ENCODE results near the gene HNRNPA2B1. TPM values are rescaled to one million over a fixed set of nuclear protein-coding genes. Genes with fewer than 3 reads are reported as not detected.

HNRNPA2B1 gene
- total RNA-seq, 1 experiment from 2014 or later: 1,101 TPM

DNA sequence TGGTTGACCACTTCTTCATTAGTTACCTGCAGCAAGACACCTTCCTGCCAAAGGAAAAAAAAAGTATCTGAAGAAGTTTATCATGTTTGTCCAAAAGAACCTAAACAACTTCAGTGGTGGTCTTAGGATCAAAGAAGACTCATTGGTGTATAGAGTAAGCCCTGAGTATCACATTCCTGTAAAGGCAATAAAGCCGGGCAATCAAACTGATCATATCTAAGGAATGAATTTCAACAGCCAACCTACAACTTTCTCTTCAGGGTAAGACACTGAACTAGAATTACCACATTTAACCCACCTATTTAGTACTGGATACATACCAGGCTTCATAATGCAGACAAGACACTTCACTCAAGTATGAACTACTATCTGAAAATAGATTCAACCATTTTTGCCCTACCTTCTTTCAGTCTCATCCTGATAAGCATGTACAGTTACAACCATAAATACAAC lies 10.1 kb downstream of the HNRNPA2B1 start (continued):
- TF ChIP-seq, protein P1, sequence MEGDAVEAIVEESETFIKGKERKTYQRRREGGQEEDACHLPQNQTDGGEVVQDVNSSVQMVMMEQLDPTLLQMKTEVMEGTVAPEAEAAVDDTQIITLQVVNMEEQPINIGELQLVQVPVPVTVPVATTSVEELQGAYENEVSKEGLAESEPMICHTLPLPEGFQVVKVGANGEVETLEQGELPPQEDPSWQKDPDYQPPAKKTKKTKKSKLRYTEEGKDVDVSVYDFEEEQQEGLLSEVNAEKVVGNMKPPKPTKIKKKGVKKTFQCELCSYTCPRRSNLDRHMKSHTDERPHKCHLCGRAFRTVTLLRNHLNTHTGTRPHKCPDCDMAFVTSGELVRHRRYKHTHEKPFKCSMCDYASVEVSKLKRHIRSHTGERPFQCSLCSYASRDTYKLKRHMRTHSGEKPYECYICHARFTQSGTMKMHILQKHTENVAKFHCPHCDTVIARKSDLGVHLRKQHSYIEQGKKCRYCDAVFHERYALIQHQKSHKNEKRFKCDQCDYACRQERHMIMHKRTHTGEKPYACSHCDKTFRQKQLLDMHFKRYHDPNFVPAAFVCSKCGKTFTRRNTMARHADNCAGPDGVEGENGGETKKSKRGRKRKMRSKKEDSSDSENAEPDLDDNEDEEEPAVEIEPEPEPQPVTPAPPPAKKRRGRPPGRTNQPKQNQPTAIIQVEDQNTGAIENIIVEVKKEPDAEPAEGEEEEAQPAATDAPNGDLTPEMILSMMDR (IDR thresholded peaks at IDR 0.05): no peak
- TF ChIP-seq ZBTB21 (CRISPR knock-in tag; IDR thresholded peaks at IDR 0.05; ENCODE audit: borderline replicate concordance) (no peak), ELF4 (CRISPR knock-in tag; IDR thresholded peaks at IDR 0.05; ENCODE audit: low read depth) (no peak), ZNF671 (CRISPR knock-in tag; IDR thresholded peaks at IDR 0.05) (peak; percentile 92), FOXP1 (CRISPR knock-in tag; IDR thresholded peaks at IDR 0.05; ENCODE audit: borderline replicate concordance) (no peak)

DNA sequence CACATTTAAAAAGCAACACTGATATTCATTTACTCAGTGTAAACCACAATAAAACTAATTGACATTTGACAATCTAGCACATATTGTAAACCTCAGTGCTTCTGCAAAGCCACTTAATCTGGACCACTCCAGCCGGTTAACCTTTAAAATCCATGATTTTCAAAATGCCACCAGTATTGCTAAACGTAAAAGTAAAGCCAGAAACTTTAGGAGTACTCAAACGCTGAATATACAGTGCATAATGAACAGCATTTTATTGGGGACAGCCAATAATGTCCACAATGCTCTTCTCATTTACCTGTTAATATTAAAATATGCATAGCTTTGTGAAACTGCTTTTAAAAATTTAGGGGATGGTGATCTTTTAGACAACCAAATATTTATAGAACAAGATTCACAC lies 10.8 kb downstream of the HNRNPA2B1 start:
- peaks cover 65% of the 10 kb centered on the region for H3K4me1 Mint-ChIP-seq
- no peak for TF ChIP-seq RORB (CRISPR knock-in tag; IDR thresholded peaks at IDR 0.05)
- TF ChIP-seq ZNF671 (CRISPR knock-in tag; IDR thresholded peaks at IDR 0.05): peak; percentile 91
- no peak for TF ChIP-seq ZNF121 (CRISPR knock-in tag; IDR thresholded peaks at IDR 0.05)
- TF ChIP-seq, protein P2, sequence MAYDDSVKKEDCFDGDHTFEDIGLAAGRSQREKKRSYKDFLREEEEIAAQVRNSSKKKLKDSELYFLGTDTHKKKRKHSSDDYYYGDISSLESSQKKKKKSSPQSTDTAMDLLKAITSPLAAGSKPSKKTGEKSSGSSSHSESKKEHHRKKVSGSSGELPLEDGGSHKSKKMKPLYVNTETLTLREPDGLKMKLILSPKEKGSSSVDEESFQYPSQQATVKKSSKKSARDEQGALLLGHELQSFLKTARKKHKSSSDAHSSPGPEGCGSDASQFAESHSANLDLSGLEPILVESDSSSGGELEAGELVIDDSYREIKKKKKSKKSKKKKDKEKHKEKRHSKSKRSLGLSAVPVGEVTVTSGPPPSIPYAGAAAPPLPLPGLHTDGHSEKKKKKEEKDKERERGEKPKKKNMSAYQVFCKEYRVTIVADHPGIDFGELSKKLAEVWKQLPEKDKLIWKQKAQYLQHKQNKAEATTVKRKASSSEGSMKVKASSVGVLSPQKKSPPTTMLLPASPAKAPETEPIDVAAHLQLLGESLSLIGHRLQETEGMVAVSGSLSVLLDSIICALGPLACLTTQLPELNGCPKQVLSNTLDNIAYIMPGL (CRISPR knock-in tag; IDR thresholded peaks at IDR 0.05): no peak
- no peak for TF ChIP-seq NR2C2 (CRISPR knock-in tag; IDR thresholded peaks at IDR 0.05)
- TF ChIP-seq, protein P3, sequence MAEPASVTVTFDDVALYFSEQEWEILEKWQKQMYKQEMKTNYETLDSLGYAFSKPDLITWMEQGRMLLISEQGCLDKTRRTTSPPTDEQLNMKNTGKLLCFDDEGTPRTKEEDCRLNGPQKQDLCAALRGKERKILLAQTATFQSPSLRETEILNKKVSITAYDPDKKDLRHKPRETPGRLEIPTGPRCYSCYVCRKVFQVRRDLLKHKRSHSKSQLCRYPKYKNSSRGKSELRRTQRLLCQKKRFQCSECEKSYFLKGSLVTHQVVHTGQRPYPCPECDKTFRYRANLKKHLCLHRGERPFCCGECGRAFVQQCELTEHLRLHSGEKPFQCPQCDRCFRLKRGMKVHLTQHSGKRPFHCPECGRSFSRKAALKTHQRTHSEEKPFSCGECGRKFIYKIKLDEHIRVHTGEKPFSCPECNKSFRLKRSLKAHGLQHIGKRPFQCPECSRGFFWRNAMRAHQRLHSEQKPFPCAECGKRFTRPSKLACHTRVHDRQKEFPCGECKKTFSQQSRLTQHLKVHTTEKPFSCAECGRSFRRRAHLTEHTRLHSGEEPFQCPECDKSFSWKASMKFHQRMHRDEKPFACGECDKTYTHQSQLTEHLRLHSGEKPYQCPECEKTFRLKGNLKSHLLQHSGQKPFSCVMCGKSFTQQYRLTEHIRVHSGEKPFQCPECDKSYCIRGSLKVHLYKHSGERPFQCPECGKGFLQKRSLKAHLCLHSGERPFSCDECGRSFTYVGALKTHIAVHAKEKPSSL (CRISPR knock-in tag; conservative IDR thresholded peaks at IDR 0.05): peak; percentile 90
- TF ChIP-seq NR3C1 (CRISPR knock-in tag; conservative IDR thresholded peaks at IDR 0.05; ENCODE audit: low read depth): no peak
- peak; percentile 79 for TF ChIP-seq ZNF416 (CRISPR knock-in tag; IDR thresholded peaks at IDR 0.05)
- no peak for TF ChIP-seq ZNF263 (CRISPR knock-in tag; IDR thresholded peaks at IDR 0.05; ENCODE audit: low read depth)
- no peak for TF ChIP-seq ELF4 (CRISPR knock-in tag; IDR thresholded peaks at IDR 0.05; ENCODE audit: low read depth)
- no peak for TF ChIP-seq GRHL2 (CRISPR knock-in tag; IDR thresholded peaks at IDR 0.05; ENCODE audit: insufficient replicate concordance, severe bottlenecking)
- no peak for TF ChIP-seq HMGA2 (CRISPR knock-in tag; IDR thresholded peaks at IDR 0.05)
- TF ChIP-seq, protein P4, sequence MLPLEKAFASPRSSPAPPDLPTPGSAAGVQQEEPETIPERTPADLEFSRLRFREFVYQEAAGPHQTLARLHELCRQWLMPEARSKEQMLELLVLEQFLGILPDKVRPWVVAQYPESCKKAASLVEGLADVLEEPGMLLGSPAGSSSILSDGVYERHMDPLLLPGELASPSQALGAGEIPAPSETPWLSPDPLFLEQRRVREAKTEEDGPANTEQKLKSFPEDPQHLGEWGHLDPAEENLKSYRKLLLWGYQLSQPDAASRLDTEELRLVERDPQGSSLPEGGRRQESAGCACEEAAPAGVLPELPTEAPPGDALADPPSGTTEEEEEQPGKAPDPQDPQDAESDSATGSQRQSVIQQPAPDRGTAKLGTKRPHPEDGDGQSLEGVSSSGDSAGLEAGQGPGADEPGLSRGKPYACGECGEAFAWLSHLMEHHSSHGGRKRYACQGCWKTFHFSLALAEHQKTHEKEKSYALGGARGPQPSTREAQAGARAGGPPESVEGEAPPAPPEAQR (CRISPR knock-in tag; IDR thresholded peaks at IDR 0.05): no peak
- TF ChIP-seq ZNF232 (CRISPR knock-in tag; IDR thresholded peaks at IDR 0.05): no peak
- TF ChIP-seq IRF2 (CRISPR knock-in tag; IDR thresholded peaks at IDR 0.05; ENCODE audit: borderline replicate concordance, low read depth): no peak
- TF ChIP-seq, protein P5, sequence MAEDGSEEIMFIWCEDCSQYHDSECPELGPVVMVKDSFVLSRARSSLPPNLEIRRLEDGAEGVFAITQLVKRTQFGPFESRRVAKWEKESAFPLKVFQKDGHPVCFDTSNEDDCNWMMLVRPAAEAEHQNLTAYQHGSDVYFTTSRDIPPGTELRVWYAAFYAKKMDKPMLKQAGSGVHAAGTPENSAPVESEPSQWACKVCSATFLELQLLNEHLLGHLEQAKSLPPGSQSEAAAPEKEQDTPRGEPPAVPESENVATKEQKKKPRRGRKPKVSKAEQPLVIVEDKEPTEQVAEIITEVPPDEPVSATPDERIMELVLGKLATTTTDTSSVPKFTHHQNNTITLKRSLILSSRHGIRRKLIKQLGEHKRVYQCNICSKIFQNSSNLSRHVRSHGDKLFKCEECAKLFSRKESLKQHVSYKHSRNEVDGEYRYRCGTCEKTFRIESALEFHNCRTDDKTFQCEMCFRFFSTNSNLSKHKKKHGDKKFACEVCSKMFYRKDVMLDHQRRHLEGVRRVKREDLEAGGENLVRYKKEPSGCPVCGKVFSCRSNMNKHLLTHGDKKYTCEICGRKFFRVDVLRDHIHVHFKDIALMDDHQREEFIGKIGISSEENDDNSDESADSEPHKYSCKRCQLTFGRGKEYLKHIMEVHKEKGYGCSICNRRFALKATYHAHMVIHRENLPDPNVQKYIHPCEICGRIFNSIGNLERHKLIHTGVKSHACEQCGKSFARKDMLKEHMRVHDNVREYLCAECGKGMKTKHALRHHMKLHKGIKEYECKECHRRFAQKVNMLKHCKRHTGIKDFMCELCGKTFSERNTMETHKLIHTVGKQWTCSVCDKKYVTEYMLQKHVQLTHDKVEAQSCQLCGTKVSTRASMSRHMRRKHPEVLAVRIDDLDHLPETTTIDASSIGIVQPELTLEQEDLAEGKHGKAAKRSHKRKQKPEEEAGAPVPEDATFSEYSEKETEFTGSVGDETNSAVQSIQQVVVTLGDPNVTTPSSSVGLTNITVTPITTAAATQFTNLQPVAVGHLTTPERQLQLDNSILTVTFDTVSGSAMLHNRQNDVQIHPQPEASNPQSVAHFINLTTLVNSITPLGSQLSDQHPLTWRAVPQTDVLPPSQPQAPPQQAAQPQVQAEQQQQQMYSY (CRISPR knock-in tag; IDR thresholded peaks at IDR 0.05): no peak
- TF ChIP-seq, protein P6, sequence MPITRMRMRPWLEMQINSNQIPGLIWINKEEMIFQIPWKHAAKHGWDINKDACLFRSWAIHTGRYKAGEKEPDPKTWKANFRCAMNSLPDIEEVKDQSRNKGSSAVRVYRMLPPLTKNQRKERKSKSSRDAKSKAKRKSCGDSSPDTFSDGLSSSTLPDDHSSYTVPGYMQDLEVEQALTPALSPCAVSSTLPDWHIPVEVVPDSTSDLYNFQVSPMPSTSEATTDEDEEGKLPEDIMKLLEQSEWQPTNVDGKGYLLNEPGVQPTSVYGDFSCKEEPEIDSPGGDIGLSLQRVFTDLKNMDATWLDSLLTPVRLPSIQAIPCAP (CRISPR knock-in tag; IDR thresholded peaks at IDR 0.05): no peak
- TF ChIP-seq ZNF138 (CRISPR knock-in tag; conservative IDR thresholded peaks at IDR 0.05): no peak
- TF ChIP-seq CREM (CRISPR knock-in tag; IDR thresholded peaks at IDR 0.05): no peak

More for the DNA sequence above, 10.8 kb downstream of the HNRNPA2B1 start:
- no peaks in the 10 kb centered on the region for H3K27me3 Mint-ChIP-seq (ENCODE audit: low read depth)
- no peak for ATAC-seq
- no peak for DNase-seq (ENCODE audit: low spot score)
- no peaks in the 10 kb centered on the region for H3K9me3 Mint-ChIP-seq
- ChIA-PET POLR2A (interaction anchor here (0.9 to 3.2 kb wide), 10 partner anchors 9 to 106 kb away, joined by 3 to 35 read pairs (median 4); partner anchors contain the start of genes HNRNPA2B1 and NFE2L3), CTCF (interaction anchor here (0.6 to 0.9 kb wide), 2 partner anchors 41 to 297 kb away, joined by 3 to 4 read pairs; no protein-coding TSS in a partner anchor)
- peak overlapping the region; percentile 97; the same call in 1 of the 2 replicates for H3K27ac Mint-ChIP-seq
- no peak overlapping the region for H3K4me3 Mint-ChIP-seq
- peaks cover 70% of the 10 kb centered on the region for H3K36me3 Mint-ChIP-seq
